Dermis microvascular lymphatic vessel endothelial cell (primary cell): ENCODE data around the gene NPAS4. TPM values are rescaled to one million over a fixed set of nuclear protein-coding genes. Genes with fewer than 3 reads are reported as not detected.
"Not testable (repeated sequence)": the region's sequence is repeated elsewhere in the genome, so short reads cannot be mapped to it uniquely, and the experiment has no call there.

Experiments used
- DNase-seq, 2 donors: peaks; one replicate each; pipeline versions ENCODE4 v3.0.0 to v3.0.0-alpha.2; 2010; ENCODE audit warnings: low read depth in 2 of 2
- total RNA-seq: library from RNA; depleted of rRNA; stranded (reverse); fragments of >200 nt; gene quantifications from 2 replicates; pipeline ENCODE4 v1.2.1, GENCODE V29; 2014

NPAS4 gene
- not detected in 2 replicates for total RNA-seq

DNA sequence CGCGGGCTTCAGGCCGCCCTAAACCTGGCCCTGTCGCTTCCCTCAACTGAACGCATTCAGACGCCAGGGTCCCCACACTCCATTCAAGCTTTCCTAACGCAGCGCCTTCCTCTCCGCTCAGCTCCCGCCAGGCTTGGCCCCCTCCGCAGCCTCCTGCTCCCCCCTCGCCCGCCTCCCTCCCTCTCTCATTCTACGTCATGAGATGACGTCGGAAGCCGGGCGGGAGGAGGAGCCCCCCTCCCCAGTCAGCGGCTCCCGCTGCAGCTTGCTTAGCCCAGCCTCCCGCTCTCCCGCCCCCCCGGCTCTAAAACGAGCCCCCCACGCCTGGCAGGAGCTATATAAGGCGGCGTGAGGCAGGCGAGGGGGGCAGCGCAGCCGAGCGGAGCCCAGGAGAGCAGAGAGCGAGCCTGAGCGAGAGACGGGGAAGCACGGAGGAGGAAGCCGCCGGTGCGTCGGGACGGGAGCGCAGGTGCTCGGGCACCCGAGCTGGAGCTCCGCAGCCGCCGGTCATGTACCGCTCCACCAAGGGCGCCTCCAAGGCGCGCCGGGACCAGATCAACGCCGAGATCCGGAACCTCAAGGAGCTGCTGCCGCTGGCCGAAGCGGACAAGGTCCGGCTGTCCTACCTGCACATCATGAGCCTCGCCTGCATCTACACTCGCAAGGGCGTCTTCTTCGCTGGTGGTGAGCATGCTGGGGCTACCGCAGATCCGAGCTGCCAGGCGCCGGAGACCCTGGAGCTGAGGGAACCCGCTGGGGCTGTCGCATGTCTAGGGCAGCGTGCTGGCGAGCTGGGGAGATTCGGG is at the start of gene NPAS4:
Gene NPAS4, plus strand, starts transcription at position 365 of the 806 bp plus-strand sequence. Its CDS starts 145 bp downstream, at position 510.
- no peak for DNase-seq

GRCh38 chr11:66371627-66372415 is 49.0 kb upstream of the NPAS4 start, which contains the start of gene SLC29A2:
SLC29A2 (minus strand) TSS chr11:66371760; CDS start chr11:66371591, 169 bp downstream.
- peak in 1 of 2 donors; percentile 7 for DNase-seq

- no peak for DNase-seq
Observed at GRCh38 chr11:66373265-66373664, 47.6 kb upstream of the NPAS4 start.

DNA sequence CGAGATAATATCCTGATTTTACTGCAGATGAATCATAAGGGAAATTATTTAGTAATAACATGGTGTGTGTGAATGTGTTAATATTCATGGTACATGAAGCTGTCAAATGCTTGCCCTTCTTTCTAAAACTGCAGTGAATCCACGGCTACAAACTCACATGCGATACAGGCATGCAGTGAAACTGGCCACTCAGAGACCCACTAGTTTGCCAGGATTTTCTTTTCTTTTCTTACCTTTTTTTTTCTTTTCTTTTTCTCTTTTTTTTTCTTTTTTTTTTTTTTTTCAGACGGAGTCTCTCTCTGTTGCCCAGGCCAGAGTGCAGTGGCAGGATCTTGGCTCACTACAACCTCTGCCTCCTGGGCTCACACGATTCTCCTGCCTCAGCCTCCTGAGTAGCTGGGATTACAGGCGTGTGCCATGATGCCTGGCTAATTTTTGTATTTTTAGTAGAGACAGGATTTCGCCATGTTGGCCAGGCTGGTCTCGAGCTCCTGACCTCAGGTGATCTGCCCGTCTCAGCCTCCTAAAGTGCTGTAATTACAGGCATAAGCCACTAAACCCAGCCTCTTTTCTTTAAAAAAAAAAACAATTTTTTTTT is 47.0 kb upstream of the NPAS4 start:
- DNase-seq: not testable (repeated sequence)

DNA sequence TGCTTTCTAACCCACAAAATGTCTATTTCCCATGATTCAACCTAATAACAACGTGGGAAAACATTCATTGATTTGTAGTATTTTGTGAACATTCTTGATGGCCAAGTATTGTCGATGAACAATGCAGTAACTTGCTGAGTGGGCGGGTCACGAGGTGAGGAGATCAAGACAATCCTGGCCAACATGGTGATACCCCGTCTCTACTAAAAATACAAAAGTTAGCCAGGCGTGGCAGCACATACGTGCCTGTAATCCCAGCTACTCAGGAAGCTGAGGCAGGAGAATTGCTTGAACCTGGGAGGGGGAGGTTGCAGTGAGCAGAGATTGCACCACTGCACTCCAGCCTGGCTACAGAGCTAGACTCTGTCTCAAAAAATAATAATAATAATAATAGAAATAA is 40.6 kb upstream of the NPAS4 start:
- DNase-seq: not testable (repeated sequence)

DNA sequence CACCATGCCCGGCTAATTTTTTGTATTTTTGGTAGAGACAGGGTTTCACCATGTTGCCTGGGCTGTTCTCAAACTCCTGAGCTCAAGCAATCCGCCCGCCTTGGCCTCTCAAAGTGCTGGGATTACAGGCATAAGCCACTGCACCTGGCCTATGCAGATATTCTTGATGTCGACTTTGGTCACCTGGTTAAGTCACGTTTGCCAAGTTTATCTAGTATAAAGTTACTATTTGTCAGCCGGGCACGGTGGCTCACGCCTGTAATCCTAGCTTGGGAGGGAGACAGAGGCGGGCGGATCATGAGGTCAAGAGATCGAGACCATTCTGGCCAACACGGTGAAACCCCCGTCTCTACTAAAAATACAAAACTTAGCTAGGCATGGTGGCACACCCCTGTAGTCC is 36.5 kb upstream of the NPAS4 start:
- not testable (repeated sequence) for DNase-seq

DNA sequence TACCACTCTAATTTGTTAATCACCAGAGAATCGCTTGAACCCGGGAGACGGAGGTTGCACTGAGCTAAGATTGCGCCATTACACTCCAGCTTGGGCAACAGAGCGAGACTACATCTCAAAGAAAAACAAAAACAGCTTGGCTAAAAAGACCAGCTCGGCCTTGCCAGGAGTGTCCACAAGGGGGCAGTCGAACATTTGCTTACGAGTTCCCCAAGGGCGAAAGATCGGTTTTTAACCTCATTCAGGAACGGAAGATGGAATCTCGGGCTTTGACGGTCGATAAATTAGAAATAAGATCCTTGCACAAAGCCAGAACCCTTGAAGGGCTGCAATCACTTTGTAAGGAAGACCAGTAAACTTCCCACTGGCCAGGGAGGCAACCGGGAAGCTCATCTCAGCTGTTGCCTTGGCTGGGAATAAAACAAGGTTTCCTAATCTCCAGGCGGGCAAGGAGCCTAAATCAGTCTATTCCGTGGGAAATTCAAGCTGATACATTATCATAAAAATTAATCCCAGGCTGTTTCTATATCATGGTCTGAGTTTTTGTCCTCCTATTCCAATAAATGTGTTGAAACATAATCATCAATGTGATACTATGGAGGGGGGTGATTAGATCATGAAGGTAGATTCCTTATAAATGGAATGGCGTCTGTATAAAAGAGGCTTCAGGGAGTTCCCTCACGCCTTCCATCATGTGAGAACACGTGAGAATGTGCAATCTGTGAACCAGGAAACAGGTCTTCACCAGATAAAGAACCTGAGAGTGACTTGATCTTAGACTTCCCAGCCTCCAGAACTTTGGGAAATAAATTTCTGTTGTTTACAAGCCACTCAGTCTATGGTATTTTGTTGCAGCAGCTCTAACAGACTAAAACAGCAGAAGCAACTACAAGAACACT is 34.4 kb upstream of the NPAS4 start:
- peak; percentile 45 to 76 for DNase-seq

DNA sequence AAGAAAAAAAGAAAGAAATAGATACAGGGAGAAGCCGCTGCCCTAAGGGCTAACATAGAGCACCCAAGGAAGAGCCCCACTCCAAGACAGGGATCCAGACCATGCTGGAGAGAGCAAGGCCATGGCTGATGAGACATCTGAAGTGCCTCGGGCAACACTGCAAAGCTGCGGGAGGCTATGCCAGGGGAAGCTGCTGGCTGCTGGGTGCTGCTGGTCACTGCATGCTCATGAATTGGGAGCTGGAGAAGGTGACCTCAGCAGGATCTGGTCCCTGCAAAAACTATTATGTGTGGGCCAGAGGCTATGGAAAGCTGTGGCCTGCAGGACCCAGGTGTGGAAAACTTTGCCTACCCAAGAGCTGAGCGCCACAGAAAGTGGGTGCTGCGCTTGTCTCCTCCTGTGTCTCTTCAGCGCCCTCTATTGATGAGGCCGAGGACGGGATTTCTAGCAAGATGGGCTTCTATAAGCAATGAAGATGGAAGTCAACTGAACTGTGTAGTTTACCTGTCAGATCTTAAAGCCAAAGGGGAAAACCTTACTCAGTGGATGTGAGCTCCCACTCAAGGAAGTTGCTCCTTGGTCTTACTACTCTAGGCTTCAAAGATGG is 32.0 kb upstream of the NPAS4 start:
- peak; percentile 41 to 76 for DNase-seq

DNA sequence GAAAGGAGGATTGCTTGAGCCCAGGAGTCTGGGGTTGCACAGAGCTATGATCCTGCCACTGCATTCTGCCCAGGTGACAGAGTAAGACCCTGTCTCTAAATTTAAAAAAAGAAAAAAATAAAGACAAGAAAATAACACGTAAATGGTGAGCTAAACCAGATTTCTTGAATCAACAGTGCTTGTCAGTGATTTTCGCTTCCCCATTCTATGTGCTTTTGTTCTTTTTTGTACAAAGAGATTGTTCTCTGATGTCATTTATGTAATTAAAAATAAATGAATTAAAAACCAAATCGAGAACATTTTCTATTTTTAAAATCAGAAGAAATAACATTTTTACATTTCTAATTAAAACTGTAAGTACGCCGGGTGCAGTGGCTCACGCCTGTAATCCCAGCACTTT is 29.5 kb upstream of the NPAS4 start:
- no peak for DNase-seq

- no peak for DNase-seq
Observed at GRCh38 chr11:66393954-66394353, 26.9 kb upstream of the NPAS4 start.

GRCh38 chr11:66407651-66408050 is 13.2 kb upstream of the NPAS4 start:
- DNase-seq: no peak

- DNase-seq: peak; percentile 62 to 81
Observed at GRCh38 chr11:66408488-66409214, 12.2 kb upstream of the NPAS4 start.

- DNase-seq: no peak
Observed at GRCh38 chr11:66409226-66409625, 11.6 kb upstream of the NPAS4 start.

DNA sequence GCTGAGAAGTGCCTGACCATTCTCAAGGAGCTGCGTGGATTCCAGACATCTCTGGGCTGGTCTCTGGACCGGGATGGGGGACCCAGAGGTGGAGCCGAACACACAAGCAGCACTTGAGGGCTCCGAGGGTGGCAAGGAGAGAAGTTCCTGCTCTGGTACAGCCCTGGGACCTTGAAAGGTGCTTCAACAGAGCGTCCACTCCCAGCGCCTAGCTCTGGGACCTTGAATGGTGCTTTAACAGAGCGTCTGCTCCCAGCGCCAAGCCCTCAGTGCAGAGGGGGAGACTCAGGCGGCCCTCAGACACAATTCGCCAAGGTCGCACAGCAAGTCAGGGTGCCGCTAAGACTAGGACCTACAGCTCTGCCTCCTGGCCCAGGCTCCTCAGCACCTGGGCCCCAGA is 10.6 kb upstream of the NPAS4 start:
- no peak for DNase-seq

GRCh38 chr11:66411323-66411722 is 9.5 kb upstream of the NPAS4 start:
- no peak for DNase-seq

- no peak for DNase-seq
Observed at GRCh38 chr11:66412110-66412509, 8.7 kb upstream of the NPAS4 start.

DNA sequence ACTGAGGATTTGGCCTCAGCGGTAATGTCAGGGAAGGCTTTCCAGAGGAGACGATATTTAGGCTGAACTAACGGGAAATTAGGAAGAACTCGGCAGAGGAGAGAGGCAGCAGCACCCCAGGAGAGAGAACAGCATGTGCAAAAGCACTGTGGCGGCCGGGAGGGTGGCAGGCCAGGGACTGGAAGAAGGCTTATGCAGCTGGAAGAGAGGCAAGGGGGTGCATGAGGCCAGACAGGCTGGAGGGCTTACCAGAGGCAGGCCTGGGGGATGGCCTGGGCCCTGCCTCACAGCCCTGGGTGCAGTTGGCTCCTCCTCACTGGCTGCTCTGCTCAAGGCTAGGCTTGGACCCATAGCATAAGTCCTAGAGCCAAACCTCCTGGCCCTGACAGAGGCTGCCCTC is 7.7 kb upstream of the NPAS4 start:
- DNase-seq: no peak

GRCh38 chr11:66414120-66414934 is 6.5 kb upstream of the NPAS4 start:
- no peak for DNase-seq

DNA sequence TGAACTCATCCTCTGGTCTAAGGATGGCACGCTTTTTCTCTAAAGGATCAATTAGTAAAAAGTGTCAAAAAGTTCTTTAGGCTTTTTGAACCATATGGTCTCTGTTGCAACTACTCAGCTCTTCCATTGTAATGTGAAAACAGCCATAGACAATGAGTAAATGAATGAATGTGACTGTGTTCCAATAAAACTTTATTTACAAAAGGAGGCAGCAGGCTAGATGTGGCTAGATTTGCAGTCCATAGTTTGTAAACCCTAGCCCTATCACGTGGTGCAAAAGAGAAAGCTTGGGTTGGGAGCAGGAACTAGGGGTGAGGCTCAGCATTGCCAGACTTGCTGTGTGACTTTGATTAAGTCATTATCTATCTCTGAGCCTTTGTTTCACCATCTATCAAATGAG is 5.4 kb upstream of the NPAS4 start:
- no peak for DNase-seq
